HG03565 (cell line): Measurements from ENCODE around the gene SLC16A6.
"Not testable (repeated sequence)": the region's sequence is repeated elsewhere in the genome, so short reads cannot be mapped to it uniquely, and the experiment has no call there.

Source experiments
- ATAC-seq: cut with Tn5 transposase; IDR thresholded peaks from one replicate; pipeline ENCODE4 v1.9.1; 2021; ENCODE audit warnings: mild to moderate bottlenecking, moderate library complexity; ENCODE audit not compliant: unreplicated experiment

The SLC16A6 gene

DNA sequence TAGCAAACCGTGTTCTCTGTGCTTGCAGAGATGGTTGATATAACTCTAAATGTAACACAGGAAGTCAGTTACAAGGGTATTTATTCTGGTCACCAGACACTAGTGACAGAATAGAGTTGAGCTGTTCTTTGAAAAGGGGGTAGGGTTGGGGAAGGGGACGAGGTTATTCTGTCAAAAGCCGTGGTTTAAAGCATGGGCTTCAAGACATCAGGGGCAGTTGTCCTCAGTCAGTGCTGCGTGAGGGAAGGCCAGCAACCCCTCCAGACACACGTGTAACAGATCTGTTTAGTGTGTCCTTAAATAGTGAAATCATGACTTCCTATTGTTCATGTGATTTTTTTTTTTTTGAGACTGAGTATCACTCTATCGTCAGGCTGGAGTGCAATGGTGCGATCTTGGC is 37.5 kb downstream of the SLC16A6 start:
- not testable (repeated sequence) for ATAC-seq

DNA sequence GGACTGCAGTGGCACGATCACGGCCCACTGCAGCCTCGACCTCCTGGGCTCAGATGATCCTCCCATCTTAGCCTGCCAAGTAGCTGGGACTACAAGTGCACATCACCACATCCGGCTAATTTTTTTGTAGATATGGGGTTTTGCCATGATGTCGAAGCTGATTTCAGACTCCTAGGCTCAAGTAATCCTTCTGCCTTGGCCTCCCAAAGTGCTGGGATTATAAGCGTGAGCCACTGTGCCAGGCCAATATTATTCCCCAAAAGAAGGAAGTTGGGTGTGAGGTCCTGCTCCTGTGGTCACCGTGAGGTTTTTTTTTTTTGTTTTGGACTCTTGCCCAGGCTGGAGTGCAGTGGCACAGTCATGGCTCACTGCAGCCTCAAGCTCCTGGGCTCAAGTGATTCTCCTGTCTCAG is 41.6 kb downstream of the SLC16A6 start:
- ATAC-seq, result no peak

DNA sequence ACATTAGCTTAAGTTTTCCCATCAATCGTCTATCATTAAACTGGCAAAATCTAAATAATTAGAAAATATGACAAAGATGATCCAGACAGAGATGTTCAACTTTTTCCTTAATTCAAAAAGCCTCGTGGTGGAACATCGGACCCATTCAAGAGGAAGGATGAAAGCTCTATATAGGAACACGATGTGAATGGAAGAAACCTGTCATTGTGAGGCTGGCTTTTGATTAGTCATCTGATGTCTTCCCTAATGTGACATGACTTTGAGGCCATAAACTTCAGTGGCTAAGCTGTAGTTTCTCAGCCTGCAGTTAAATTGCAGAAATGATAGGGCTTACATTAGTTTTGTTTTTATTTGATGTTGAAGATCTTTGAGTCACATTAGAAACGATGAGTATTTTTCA is 42.0 kb downstream of the SLC16A6 start:
- ATAC-seq, result no peak

DNA sequence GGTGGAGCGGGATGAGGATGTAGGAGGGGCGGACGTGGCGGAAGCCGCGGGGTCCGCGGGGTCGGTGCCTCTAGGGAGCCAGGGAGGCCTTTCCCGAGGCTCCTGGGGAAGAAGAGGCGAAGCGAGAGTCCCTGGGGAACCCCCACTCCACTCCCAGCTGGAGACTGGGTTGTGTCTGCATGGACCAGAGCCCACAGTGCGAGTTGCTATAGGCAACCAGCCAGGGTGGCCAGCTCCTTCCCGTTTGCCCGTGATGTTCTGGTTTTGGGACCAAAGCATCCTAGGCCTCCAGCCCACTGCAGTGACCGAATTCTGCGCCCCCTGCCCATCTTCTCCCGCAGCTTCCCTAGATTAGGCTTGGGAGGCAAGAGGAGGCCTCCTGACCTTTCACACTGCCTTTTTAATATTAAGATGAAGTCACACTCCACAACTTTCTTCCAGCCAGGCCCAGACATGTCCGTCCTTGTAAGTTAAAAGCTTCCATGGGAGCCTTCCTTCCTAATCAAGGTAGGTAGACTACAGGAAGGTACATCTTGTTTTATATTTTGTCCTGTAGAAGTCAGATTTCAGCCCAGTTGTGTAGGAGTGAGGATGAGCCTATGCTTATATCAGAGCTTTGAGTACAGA is 42.6 kb downstream of the SLC16A6 start:
- peak; percentile 4 for ATAC-seq

DNA sequence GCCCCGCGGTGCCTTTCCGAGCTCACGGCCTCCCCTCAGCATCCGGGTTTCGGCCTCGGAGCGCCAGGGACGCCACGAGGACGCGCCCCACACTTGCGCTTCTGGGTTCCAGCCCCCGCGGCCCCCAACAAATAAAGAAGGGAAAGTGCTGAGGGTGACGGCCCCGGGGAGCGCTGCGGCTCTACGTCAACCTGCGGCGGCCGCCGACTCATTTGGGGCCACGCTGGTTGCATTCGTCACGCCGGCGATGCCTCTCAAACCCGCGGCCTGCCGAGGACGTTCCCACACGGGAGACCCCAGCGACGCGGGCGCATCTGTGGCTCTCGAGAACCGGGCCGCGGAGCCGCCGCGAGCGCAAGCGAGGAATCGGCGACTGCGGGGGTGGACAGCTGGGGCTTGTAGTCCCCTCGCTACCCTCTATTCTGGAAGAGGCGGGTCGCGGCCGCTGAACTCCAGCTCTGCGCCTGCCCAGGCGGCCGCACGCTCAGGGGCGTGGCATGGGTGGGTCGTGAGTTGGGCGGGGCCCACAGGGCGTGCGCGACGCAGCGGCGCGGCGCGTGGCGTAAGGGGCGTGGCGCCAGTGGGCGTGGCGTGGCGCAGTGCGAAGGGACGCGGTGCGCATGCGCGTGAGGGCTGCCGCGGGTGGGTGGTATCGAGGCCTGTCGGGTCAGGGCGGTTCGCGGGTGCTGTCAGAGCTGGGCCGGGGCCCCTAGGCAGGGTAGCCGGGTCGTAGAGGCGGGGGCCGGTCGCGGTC is 43.3 kb downstream of the SLC16A6 start, which contains the start of gene AMZ2:
Gene AMZ2, plus strand, starts transcription at position 599 of the 754 bp plus-strand sequence. CDS start 2,145 bp downstream, outside the sequence.
- ATAC-seq, result peak; percentile 78

DNA sequence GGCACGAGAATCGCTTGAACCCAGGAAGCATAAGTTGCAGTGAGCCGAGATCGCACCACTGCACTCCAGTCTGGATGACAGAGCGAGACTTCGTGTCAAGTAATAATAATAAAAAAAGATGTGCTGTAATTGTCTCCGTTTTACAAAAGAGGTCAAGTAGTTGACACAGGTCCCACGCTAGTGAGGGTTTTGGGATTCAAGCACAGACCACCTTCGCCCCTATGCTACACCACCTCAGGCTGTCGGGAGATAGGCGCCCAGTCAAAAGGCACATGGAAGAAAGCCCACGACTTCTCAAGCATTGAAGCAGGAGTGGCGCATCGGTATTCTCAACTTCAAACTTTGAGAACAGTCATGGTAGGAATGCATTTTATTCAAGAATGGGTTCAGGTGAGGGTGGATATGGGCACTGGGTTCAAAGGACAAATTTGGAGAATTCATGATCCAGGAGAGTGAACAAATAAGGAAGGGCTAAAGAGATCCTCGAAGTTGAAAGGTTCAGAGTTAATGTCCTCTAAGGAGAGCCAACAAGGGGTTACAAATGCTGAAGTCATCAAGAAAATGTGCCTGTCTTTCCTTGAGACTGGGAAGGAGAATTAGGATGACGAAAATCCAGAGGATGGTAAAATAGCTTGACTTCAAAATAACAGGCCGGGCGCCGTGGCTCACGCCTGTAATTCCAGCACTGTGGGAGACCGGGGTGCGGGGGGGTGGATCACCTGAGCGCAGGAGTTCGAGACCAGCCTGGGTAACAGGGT is 44.5 kb downstream of the SLC16A6 start:
- ATAC-seq, result no peak

DNA sequence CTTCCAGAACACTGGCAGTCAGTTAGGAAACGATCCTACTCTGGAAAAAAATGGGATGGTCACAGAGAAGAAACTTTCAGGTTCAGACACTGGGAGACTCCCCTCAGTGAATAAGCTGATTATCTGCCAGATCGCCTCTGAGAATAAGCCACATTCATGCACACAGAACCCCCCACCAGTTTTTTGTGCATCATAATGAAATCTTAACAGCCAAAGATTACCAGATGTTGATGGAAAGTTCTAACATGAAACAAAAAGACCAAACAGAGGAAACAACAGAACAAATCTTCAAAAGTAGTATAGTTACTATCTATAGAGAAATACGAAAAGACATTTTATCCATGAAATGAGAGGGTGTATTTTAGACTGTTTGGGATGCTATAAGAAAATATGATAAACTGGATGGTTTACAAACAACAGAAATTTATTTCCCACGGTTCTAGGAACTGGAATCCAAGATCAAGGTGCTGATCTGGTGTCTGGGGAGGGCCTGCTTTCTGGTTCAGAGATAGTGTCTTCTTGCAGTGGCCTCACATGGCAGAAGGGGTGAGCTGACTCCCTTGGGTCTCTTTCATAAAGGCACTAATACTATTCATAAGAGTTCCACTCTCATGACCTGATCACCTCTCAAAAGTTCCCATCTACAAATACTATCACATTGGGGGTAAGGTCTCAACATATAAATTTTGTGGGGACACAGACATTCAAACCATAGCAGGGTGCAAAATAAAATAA is 51.1 kb downstream of the SLC16A6 start:
- no peak for ATAC-seq

DNA sequence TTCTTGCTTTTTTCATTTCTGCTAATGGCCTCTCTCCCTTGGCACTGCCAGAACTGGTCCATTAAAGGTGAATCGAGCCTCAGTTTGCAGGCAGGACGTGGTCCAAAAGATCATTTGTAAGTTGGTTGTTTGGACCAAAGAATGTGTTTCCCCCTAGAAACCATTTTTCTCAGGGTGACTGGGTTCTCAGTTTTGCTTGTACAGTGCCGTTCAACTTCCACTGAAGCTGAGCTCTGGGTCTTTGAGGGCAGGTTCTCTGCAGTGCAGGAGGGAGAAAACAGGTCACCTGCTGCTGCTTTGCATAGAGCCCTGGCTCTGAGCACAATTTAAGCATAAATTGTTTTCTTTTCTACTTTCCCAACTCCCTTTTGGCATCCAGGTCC is 52.1 kb downstream of the SLC16A6 start:
- ATAC-seq, result no peak

DNA sequence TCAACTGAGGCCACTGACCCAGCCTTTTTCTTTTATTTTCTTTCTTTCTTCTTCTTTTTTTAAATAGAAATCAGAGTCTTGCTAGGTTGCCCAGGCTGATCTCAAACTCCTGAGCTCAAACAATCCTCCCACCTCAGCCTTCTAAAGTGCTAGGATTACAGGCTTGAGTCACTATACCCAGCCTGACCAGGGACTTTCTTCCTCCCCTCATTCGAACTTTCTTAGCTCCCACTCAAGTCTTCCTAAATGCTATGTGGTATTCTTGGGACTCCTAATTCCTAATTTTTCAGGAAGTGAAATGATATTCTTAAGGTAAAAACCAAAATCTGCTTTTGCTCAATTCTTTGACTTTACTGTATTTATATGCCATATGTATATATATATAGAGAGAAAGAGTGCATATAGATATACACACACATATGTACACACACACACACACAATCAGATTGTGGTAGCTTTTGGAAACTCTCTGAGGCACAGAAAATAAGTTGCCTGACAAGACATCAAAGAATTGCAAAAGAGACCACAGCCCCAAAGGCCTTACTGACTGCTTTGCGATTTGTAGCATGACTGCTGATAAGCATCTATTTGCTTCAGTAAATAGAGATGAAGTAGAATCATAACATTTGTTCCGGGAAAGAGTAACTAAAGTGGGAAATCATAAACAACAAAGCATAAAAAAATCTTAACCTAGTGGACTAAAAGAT is 52.6 kb downstream of the SLC16A6 start:
- ATAC-seq, result peak; percentile 2

DNA sequence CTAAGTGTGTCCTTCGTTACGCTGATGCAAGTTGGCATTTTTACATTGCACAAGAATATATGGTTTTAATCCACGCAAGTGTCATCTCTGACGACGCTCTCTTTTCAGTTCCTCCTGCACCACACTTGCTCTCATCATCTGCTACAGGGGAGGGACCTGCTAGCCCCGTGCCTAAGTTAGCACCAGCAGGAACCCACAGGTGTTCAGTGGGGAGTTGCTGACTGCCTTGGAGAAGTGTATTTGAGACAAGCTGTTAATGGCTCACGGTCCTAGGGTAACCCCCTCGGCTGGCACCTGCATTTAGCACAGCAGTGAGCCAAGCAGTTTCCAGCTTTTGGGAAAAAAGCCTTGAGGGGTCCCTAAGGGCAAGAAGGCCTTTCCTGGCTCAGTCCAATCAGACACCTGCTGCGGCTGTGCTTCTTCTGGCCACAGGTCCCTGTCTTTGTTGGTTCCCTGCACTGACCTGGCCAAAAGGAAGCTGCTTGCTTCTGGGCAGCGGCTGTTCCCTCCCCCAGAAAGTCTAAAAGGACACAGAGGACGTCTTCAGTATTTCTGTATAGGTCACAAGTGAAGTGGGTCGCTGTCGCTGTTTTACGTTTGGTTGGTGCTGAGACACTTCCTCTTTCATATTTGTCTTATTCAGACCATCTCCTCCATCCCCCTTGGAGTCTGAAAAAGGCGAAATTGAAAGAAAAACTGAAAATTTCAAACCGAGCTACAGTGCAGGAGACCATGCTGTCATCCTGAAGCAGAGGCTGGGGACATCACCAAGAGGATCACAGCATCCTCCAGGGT is 53.4 kb downstream of the SLC16A6 start:
- ATAC-seq, result peak; percentile 59

DNA sequence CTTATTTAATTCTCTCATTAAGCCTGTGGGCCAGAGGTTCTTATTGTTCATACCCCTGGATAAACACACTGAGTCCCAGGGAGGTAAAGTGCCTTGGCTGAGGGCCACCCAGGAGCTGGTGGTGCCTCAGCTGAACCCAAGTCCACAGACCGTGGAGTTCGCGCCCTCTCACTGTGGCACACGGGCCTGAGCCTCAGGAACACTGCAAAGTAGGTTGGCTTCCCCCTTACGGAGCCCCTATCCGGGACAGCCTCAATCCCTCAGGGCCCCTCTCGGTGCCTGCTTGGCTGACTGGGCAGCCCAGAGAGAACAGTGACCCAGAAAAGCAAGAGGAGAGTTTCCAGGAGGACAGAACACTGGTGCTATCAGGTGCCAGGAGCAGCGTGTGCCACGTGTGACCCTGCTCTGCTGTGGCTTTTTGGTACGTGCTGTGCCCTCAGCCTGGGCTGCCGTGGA is 55.6 kb downstream of the SLC16A6 start:
- ATAC-seq, result not testable (repeated sequence)

DNA sequence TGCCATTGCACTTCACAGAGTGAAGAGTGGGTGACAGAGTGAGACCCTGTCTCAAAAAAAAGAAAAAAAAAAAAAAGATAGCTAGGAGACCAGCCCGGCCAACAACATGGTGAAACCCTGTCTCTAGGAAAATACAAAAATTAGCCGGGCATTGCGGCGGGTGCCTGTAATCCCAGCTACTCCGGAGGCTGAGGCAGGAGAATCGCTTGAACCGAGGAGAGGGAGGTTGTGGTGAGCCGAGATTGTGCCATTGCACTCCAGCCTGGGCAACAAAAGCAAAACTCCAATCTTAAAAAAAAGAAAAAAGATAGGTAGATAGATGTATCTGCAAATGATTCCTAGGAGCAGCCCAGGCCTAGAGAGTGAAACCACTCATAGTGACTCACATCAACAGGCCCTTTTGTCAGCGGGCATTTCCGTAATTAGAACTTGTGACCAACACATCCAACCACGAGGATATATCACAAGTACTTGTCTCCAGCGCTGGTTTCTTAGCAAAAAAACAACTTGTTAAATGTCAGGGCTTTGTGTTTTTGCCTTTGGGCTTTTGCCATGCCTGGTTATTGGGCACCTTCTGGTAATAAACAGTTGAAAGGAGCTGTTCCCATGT is 56.1 kb downstream of the SLC16A6 start:
- not testable (repeated sequence) for ATAC-seq

DNA sequence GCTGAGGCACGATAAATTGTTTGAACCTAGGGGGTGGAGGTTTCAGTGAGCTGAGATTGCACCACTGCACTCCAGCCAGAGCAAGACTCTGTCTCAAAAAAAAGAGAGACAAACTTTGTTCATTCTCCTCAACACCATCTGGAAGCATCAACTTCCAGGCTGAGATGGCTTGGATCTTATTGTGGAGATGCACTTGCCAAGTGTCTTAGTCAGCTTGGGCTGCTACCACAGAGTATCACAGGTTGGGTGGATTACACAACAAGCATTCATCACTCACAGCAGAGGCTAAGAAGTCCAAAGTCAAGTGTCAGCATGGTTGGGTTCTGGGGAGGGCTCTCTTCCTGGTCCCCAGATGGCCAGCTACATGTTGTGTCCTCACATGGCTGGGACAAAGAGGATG is 58.2 kb downstream of the SLC16A6 start:
- not testable (repeated sequence) for ATAC-seq

DNA sequence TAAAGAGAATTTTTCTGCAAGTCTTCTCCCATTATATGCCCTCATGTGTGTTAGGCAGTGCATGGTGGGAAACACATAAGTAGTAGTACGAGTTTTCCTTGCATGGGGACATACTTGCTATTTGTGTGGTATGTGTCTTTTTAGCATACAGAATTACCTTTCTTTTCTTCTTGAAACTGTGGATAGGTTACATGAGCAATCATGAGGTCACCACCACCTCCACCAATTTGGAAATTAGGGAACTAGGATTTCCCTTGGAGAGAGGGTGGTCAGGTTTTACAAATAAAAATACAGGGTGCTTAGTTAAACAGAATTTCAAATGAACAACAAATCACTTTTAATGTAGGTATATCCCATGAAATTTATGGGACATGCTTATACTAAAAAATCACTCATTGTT is 59.4 kb downstream of the SLC16A6 start:
- ATAC-seq, result no peak

DNA sequence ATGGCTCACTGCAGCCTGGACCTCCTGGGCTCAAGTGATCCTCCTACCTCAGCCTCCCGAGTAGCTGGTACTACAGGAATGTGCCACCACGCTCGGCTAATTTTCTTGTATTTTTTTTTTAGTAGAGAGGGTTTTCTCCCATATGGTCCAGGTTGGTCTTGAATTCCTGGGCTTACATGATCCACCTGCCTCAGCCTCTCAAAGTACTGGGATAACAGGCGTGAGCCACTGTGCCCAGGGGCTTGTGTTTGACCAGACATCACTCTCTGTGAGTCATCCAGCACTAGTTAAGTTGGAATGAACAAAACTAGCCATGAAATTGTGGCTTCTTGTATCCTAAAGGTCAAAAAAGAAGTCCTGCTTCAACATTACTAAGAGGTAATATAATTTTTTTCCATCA is 59.8 kb downstream of the SLC16A6 start:
- ATAC-seq, result not testable (repeated sequence)

DNA sequence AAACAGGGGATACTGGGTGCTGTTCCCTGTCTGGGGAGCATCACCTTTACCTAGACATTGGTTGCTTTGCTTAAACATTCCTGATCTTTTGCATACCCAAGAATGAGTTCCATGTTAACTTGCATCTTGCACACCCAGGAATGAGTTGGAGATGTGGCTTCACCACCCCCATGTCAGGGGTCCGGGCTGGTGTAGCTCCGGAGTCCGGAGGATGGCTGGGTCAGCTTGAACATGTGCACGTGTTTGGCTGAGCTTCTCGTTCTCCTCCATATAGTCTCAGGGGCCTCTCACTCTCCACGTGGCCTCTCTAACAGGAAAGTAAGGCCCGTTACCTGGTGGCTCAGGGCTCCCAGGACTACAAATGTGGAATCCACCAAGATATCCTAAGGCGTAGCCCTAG is 61.3 kb downstream of the SLC16A6 start:
- ATAC-seq, result no peak

DNA sequence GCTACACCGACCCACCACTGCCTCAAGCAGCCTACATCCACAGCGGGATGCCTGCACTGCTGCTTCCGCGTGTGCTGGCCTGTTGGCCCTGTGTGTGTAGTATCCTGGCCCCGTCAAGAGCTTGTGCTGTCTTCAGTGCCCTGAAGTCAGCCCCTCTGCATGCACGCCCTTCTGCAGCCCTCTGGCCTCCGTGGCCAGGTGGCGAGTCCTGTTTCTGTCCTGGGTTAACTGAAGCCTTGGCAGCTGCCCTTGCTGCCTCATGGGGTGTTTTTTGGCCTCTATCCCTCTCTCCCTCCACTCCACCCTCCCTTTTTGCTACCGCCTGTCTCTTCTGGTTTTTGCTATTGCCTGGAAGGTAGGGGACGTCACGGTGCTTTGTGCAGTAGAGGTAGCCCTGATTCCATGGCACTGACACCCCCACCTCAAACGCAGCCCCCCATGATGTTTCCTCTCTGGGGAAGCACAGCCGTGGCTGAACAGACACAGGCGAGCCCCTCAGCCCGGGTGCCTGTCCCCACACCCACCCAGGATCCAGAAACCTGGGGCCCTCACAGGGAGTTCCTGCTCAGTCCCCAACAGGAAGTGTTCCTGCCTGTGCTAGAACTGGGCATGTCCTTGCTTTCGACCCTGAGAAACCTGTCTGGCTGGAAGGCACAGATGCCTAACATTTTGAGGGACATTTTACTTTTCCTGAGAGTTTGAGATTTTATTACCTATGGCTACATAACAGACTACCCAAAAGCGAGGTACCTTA is 61.9 kb downstream of the SLC16A6 start:
- ATAC-seq, result no peak

DNA sequence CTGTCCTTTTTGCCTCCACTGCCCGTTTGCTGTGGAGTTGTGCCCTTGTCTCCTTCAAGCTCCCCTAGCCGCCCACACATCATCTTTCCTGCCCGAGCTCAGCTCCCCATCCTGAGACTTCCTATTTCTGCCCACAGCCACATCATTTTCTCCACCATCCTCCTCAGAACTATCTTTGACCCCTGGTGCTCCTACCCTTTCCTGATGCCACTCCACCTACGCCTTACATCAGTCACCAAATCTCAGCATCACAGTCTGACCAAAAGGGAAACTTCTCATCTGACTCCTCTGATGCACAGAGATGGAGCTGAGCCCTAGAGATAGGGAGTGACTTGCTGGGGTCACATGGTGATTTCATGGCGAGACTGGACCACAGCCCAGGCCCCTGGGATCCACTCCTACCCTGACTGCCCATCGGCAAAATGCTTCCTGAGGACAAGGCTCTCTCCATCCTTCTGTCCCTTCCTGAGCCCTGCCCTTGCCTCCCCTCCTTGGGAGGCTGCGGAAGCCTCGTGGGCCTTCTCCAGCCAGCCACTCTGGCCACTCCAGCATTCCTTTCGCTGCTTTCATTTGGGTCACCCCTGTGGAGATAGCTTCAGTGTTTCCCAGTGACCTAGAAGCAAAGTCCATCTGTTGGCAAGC is 62.8 kb downstream of the SLC16A6 start:
- not testable (repeated sequence) for ATAC-seq
